Measurements from ENCODE around the gene CYP1A2. TPM values are rescaled to one million over a fixed set of nuclear protein-coding genes. Genes with fewer than 3 reads are reported as not detected.

Gene CYP1A2
- total and polyA plus RNA-seq, 2 of the 13 experiments (the other 11 are each of a cell fraction or from before 2014, with no cell fraction given): 0.07 TPM; not detected in 1

GRCh38 chr15:74802862-74803447, 54.3 kb downstream of the CYP1A2 start:
- no peaks in the 10 kb centered on the region for H3K9me3 ChIP-seq (ENCODE audit: low read length)
- H4K20me1 ChIP-seq (ENCODE audit: insufficient read depth, low read length): no peaks in the 10 kb centered on the region; the same call in 1 of the 2 replicates
- H3K9ac ChIP-seq (ENCODE audit: insufficient read depth, low read depth, low read length): no peak overlapping the region
- H3K36me3 ChIP-seq (replicated peaks in 1 of 2; ENCODE audit: control insufficient read depth in 1 of 2, insufficient read depth in 2 of 2, low read length in 2 of 2): peaks cover 18 to 40% of the 10 kb centered on the region in 2 experiments
- ChIA-PET CTCF (ENCODE audit: low intra/inter-chr PET ratio, low total read pairs) (no interaction called here), POLR2A (no interaction called here)
- peaks cover 13% of the 10 kb centered on the region for H3K4me1 ChIP-seq (ENCODE audit: insufficient read depth, low read length)
- no TSS peak for BruUV-seq (replicated peaks)
- in situ Hi-C loops (cut with HindIII; ENCODE audit: extremely low pct_ligation_motif_present, low pct_unique_long_range_greater_than_20kb) (no loop called here), intact Hi-C loops (cut with micrococcal nuclease; ENCODE audit: unreplicated experiment) (no loop called here)
- H3K4me3 ChIP-seq (replicated peaks in 1 of 3; ENCODE audit: insufficient read depth in 1 of 3, low read depth in 2 of 3, low read length in 3 of 3): no peak overlapping the region
- no peak for DNase-seq (ENCODE audit: low spot score)
- no peak overlapping the region for H3K27ac ChIP-seq (ENCODE audit: extremely low read length, insufficient read depth, low read length)
- no peak overlapping the region for H3K4me2 ChIP-seq (ENCODE audit: low read depth, low read length)
- TF ChIP-seq ZNF878 (CRISPR knock-in tag; IDR thresholded peaks at IDR 0.05) (no peak), MLX (CRISPR knock-in tag; IDR thresholded peaks at IDR 0.05) (no peak), ZNF562 (CRISPR knock-in tag; IDR thresholded peaks at IDR 0.05; ENCODE audit: borderline replicate concordance) (no peak), PRMT3 (CRISPR knock-in tag; IDR thresholded peaks at IDR 0.05; ENCODE audit: borderline replicate concordance, low read depth) (no peak), FOXP1 (IDR thresholded peaks at IDR 0.05) (no peak), FOXP1 (CRISPR knock-in tag; IDR thresholded peaks at IDR 0.05) (no peak), ZNF724P (CRISPR knock-in tag; IDR thresholded peaks at IDR 0.05; ENCODE audit: borderline replicate concordance) (no peak), ZNF382 (CRISPR knock-in tag; IDR thresholded peaks at IDR 0.05; ENCODE audit: borderline replicate concordance) (no peak), ZBTB4 (CRISPR knock-in tag; IDR thresholded peaks at IDR 0.05; ENCODE audit: borderline replicate concordance) (no peak), ZBTB2 (CRISPR knock-in tag; IDR thresholded peaks at IDR 0.05; ENCODE audit: low read depth) (no peak), ELF1 (CRISPR knock-in tag; IDR thresholded peaks at IDR 0.05) (no peak), NR2C2 (CRISPR knock-in tag; IDR thresholded peaks at IDR 0.05; ENCODE audit: borderline replicate concordance) (no peak)
- no peak overlapping the region for H2AFZ ChIP-seq (ENCODE audit: low read length)
- H3K27me3 ChIP-seq (ENCODE audit: control insufficient read depth in 1 of 2, insufficient read depth in 2 of 2, low read length in 2 of 2): no peaks in the 10 kb centered on the region; a peak in 1 of 5 replicates
- FAIRE-seq: no peak
- over 99% methylated on average over 27 of the region's 31 CpGs for WGBS (ENCODE audit: low lambda C conversion rate)
- H3K79me2 ChIP-seq (ENCODE audit: insufficient read depth, low read length): no peaks in the 10 kb centered on the region
- no peak for ATAC-seq
